ENCODE results near the gene ZHX3.

DNA sequence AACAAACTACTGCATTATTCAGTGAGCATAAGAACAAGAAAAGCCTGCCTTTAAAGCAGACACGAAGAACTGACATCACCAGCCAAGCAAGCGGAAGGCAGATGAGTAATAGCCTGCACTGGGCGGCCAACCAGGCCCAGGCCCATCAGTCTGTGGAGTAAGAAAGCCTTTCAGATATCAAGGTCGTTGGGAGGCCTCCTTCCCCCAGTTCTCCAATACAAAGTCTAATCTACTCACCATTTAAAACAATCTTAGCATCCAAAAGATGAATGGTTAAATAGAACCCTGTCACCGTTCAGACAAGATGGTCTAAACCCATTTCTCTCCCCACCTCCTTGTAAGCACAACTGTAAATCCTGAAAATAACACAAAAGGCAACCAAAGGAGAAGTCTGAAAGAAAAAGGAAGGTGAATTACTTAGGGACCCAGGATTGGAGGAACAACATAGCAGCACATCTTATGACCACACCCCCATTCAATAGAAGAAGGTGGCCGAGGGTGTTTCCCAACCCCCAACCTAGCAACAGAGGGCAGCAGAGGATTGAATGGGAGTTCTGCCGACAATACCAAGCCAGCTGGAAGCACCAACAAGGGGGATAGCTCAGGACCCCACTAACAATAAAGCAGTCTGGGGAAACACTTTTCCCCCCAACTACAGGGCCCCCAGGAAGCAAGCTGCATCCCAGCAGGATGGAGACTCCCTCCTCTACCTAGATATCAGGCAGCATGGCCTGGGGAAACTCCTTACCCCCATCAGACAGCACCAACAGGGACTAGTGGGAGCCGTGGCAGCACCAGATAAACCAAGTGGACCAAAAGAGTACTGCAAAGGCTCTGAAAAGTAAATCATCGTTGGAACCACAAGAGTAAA is 67.9 kb downstream of the ZHX3 start:
- TF ChIP-seq POLR2A (IDR thresholded peaks at IDR 0.05) = no peak
- TF ChIP-seq, protein P1, sequence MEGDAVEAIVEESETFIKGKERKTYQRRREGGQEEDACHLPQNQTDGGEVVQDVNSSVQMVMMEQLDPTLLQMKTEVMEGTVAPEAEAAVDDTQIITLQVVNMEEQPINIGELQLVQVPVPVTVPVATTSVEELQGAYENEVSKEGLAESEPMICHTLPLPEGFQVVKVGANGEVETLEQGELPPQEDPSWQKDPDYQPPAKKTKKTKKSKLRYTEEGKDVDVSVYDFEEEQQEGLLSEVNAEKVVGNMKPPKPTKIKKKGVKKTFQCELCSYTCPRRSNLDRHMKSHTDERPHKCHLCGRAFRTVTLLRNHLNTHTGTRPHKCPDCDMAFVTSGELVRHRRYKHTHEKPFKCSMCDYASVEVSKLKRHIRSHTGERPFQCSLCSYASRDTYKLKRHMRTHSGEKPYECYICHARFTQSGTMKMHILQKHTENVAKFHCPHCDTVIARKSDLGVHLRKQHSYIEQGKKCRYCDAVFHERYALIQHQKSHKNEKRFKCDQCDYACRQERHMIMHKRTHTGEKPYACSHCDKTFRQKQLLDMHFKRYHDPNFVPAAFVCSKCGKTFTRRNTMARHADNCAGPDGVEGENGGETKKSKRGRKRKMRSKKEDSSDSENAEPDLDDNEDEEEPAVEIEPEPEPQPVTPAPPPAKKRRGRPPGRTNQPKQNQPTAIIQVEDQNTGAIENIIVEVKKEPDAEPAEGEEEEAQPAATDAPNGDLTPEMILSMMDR (IDR thresholded peaks at IDR 0.05) = peak in 4 of 6 experiments; percentile 7 to 32 (median 24)
